Measurements from ENCODE around the gene RPL14. TPM values are rescaled to one million over a fixed set of nuclear protein-coding genes. Genes with fewer than 3 reads are reported as not detected.

RPL14 gene
- total RNA-seq, 2 donors from 2014 or later = 1,096 to 1,308 TPM

DNA sequence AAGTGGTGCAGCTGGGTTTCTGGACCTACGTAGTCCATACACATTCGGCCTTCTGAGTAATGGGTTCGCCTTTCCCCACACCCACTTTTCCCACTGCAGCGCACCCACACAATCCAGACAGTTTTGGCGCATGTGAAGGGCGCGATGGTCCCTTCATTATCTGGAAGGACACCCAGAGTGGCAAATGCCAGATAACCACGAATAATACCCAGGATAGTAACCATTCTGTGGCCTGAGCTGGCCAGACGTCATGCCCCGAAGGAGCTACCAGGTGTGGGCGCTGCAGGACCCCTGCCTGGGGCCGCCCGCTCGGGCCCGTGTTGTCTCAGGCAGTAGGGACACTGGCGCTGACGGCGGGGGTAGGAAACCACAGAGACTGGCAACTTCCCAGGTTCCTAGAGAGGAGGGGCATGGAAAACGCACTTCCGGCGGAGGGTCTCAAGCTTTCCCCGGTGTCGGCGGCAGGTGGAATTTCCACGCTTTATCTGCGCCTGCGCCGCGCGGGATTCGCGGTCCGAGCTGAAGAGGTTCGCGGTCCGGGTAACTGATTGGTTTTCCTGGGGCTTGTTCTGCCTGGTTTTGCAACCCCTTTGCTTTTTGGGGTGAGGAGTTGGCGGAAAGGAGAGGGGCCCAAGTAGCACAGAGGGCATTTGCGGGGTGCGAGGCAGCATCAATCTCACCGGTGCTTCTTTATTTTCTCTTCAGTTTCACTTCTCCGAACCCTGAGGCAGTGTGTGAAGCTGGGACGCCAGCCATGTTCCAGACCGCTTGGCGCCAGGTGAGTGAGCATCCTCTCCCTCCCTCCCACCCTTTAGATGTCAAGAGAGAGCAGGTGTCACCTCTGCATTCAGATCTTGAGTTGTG lies 48.7 kb downstream of the RPL14 start, which contains the start of gene ZNF620:
ZNF620 (plus strand) TSS at position 441 of the 864 bp plus-strand sequence; CDS start at position 755, 314 bp downstream.
- DNase-seq (ENCODE audit: low spot score) = peak; percentile 87
- intact Hi-C loops (cut with DNase I) = no loop called here

DNA sequence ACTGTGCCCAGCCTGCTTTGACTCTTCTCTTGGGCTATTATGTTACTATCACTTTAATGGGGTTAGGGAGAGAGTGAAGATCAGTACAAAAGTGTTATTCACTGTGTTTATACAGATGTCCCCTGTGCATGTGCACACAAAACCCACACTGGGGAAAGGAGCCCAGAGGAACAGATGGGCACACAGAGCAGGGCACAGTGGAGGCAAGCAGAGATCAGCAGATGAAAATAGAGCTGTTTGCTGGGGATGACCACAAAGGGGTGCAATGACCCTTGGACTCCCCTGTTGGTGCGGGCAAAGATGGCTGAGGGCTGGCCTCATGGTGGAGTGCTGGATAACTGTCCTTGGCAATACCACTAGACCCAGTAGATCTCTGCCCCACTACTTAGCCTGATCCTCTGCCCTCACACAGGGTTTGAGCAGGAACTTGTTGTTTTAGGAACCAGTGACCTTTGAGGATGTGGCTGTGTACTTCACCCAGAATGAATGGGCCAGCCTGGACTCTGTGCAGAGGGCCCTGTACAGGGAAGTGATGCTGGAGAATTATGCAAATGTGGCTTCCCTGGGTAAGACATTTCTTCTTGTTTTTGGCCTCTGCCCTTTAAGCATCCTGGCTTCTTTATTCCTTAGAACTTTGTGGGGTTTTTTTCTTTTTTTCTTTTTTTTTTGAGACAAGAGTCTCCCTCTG lies 54.0 kb downstream of the RPL14 start:
- intact Hi-C loops (cut with DNase I) = no loop called here
- no peak for DNase-seq (ENCODE audit: low spot score)

GRCh38 chr3:40516201-40516600 lies 59.1 kb downstream of the RPL14 start:
- DNase-seq (ENCODE audit: low spot score) = no peak
- intact Hi-C loops (cut with DNase I) = no loop called here

GRCh38 chr3:40518067-40518466 lies 60.9 kb downstream of the RPL14 start:
- no peak for DNase-seq (ENCODE audit: low spot score)
- intact Hi-C loops (cut with DNase I) = no loop called here

Other genes starting within 250 kb of the RPL14 start
- gene EIF1B, start 147.6 kb upstream of the RPL14 start, total RNA-seq = 10 to 100 TPM; 47.3 to 50.9 TPM
- gene ENTPD3, start 70.2 kb upstream of the RPL14 start, total RNA-seq = 1 to 10 TPM; 1.1 to 1.9 TPM
- 1 to 10 TPM; 4.7 to 5.5 TPM for gene ZNF619, start 19.8 kb downstream of the RPL14 start, total RNA-seq
- 1 to 10 TPM; 3.6 to 3.7 TPM for gene ZNF620, start 48.7 kb downstream of the RPL14 start, total RNA-seq
- gene ZNF621, start 67.6 kb downstream of the RPL14 start, total RNA-seq = 10 to 100 TPM; 21.0 to 23.8 TPM